Tibial nerve (tissue), 4 donors: ENCODE data around the gene PTGIR. TPM values are rescaled to one million over a fixed set of nuclear protein-coding genes. Genes with fewer than 3 reads are reported as not detected.

Experiments used
- DNase-seq, 2 donors: peaks; one replicate each; pipeline ENCODE4 v3.0.0-alpha.2; 2019; ENCODE audit warnings: low spot score in 2 of 2
- H3K27ac ChIP-seq, 4 donors: fragments of 200-600 bp; sonication (generic) in 3 of 4; one replicate each; pipeline ENCODE4 v1.5.1; 2017 to 2019; ENCODE audit warnings: mild to moderate bottlenecking in 1 of 4
- H3K27me3 ChIP-seq, 2 donors: fragments of 200-600 bp; sonication (generic) in 1 of 2; one replicate each; pipeline versions ENCODE4 v1.5.1 to v1.6.0; 2017 to 2019
- H3K36me3 ChIP-seq, 3 donors: fragments of 200-600 bp; sonication (generic); one replicate each; pipeline ENCODE4 v1.5.1; 2018 to 2019
- H3K4me1 ChIP-seq, 4 donors: fragments of 200-600 bp; sonication (generic) in 3 of 4; one replicate each; pipeline ENCODE4 v1.5.1; 2017 to 2019
- H3K4me3 ChIP-seq, 4 donors: fragments of 200-600 bp; sonication (generic) in 3 of 4; one replicate each; pipeline ENCODE4 v1.5.1; 2017 to 2019; ENCODE audit warnings: mild to moderate bottlenecking in 1 of 4, moderate library complexity in 1 of 4
- H3K9me3 ChIP-seq, 4 donors: fragments of 200-600 bp; sonication (generic) in 3 of 4; one replicate each; pipeline ENCODE4 v1.5.1; 2017 to 2019
- EP300 ChIP-seq, 2 donors: sonication (generic); formaldehyde crosslinking; IDR thresholded peaks; one replicate each; pipeline ENCODE4 v1.6.1; 2017; ENCODE audit warnings: antibody characterized with exemption in 2 of 2, mild to moderate bottlenecking in 1 of 2
- POLR2A ChIP-seq, 2 donors: fragments of 450-650 bp; IDR thresholded peaks; one replicate each; pipeline ENCODE4 v1.6.1; 2017; ENCODE audit warnings: antibody characterized with exemption in 2 of 2, mild to moderate bottlenecking in 2 of 2, moderate library complexity in 2 of 2
- WGBS, 2 donors: methylation state at CpG; one replicate each; pipeline ENCODE4 v1.1.5; 2018; 5-methylcytosine and 5-hydroxymethylcytosine counted together
- total RNA-seq, 4 donors: library from RNA; depleted of rRNA; stranded (reverse); fragments of >200 nt; gene quantifications; one replicate each; pipeline ENCODE4 v1.1.0, GENCODE V29; 2016
- TF ChIP-seq, protein P1 (sequence below), 5 experiments: fragments of 200-600 bp in 3 of 5; fragments of 450-650 bp in 2 of 5; sonication (generic) in 3 of 5; IDR thresholded peaks; one replicate each; pipeline ENCODE4 v1.5.1; 2016 to 2019; ENCODE audit warnings: antibody characterized with exemption in 5 of 5, mild to moderate bottlenecking in 3 of 5, moderate library complexity in 2 of 5

Gene PTGIR
- total RNA-seq, 4 donors from 2014 or later = 3.1 to 43.2 (median 12.7) TPM

DNA sequence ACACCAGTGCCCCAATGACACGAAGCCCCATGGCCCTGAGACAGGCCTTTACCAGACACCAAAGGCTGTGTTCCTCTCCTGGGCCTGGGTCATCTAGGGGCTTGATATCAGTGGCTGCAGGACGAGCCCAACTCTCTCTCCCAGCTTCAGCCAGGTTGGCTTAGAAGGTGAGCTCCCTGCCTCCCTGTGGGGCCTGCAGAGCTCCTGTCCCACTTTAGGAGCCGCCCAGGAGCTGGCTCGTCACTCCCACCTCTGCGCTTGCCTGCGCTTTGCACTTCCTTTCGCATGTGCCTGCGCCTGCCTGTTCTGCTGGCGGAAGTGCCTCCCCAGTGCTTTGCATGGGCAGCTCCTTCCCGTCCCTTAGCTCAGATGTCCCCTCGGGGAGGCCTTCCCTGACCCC is 18.9 kb downstream of the PTGIR start:
- H3K9me3 ChIP-seq = no peaks in the 10 kb centered on the region
- H3K27ac ChIP-seq = peak overlapping the region; percentile 72 to 99 (median 84)
- 83 to 86% methylated on average over 11 of the region's 11 CpGs for WGBS, 2 donors
- no peak overlapping the region for H3K4me3 ChIP-seq
- H3K4me1 ChIP-seq = peaks cover 0 to 88% (median 51%) of the 10 kb centered on the region in 4 donors
- TF ChIP-seq EP300 (IDR thresholded peaks at IDR 0.05) = no peak
- TF ChIP-seq, protein P1, sequence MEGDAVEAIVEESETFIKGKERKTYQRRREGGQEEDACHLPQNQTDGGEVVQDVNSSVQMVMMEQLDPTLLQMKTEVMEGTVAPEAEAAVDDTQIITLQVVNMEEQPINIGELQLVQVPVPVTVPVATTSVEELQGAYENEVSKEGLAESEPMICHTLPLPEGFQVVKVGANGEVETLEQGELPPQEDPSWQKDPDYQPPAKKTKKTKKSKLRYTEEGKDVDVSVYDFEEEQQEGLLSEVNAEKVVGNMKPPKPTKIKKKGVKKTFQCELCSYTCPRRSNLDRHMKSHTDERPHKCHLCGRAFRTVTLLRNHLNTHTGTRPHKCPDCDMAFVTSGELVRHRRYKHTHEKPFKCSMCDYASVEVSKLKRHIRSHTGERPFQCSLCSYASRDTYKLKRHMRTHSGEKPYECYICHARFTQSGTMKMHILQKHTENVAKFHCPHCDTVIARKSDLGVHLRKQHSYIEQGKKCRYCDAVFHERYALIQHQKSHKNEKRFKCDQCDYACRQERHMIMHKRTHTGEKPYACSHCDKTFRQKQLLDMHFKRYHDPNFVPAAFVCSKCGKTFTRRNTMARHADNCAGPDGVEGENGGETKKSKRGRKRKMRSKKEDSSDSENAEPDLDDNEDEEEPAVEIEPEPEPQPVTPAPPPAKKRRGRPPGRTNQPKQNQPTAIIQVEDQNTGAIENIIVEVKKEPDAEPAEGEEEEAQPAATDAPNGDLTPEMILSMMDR (IDR thresholded peaks at IDR 0.05) = no peak
- TF ChIP-seq POLR2A (IDR thresholded peaks at IDR 0.05) = no peak
- peak in 1 of 2 donors; percentile 8 for DNase-seq
- no peaks in the 10 kb centered on the region for H3K27me3 ChIP-seq
- H3K36me3 ChIP-seq = peaks cover 0 to 55% (median 8%) of the 10 kb centered on the region in 3 donors

DNA sequence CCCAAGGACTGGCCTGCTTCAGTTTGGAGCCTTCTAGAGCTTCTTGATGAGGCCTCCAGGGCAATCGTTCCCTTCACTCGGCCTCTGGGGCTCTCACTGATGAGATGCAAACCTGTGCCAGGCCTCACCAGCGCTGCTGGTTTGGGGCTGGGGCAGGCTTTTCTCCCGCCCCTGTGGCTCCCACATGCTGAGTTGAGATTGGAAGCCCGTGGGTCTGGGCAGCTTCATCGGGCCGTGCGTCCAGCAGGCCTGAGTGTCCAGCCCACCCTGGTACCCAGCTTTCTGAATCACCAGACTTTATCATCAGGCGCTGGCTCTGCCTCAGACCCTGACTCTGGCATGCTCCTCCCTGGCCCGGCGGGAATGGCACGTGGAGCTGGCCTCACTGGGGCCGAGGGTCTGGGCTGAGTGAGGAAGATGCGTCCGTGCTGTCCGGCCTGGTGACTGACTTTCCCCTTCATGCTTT is 19.5 kb downstream of the PTGIR start:
- TF ChIP-seq POLR2A (IDR thresholded peaks at IDR 0.05) (no peak), EP300 (IDR thresholded peaks at IDR 0.05) (no peak)
- TF ChIP-seq, protein P1 (IDR thresholded peaks at IDR 0.05) = no peak
- H3K36me3 ChIP-seq = peaks cover 0 to 51% (median 8%) of the 10 kb centered on the region in 3 donors
- WGBS, 2 donors = 17 to 38% methylated on average over 12 to 14 of the region's 16 CpGs
- H3K4me1 ChIP-seq = peaks cover 0 to 82% (median 50%) of the 10 kb centered on the region in 4 donors
- peak overlapping the region in 2 of 4 donors; percentile 5 to 6 for H3K4me3 ChIP-seq
- peak overlapping the region; percentile 72 to 99 (median 84) for H3K27ac ChIP-seq
- DNase-seq = peak in 1 of 2 donors; percentile 12
- H3K9me3 ChIP-seq = no peaks in the 10 kb centered on the region
- no peaks in the 10 kb centered on the region for H3K27me3 ChIP-seq

DNA sequence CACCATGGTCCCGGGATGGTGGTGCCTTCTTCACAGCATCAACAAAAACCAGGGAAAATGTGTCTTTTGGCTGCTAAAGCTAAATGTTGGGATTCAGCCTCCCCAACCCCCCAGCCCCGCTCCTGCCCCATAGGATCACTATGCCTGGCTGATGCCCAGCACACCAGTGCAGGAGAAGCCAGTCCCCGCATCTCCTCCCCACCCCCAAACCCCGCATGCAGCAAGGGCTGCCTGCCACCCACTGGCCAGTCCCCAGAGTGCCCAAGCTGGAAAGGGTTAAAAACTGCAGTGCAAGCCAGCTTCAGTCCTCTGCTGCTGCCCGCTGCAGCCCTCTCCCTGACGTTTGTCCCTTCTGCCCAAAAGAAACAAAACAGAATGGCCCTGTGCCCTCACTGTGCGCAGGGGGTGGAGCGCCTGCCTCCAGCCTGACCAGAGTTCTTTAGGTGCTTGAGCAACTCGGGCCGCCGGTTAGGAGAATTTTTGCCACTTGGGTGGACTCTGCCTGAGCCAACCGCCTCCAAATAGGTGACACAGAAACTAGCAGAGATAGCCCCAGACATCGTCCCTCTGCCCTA is 20.0 kb downstream of the PTGIR start:
- Histone ChIP-seq H3K9me3 (no peaks in the 10 kb centered on the region), H3K27ac (peak overlapping the region; percentile 72 to 100 (median 98)), H3K36me3 (peaks cover 0 to 46% (median 8%) of the 10 kb centered on the region in 3 donors), H3K4me3 (peak overlapping the region in 2 of 4 donors; percentile 5 to 6), H3K4me1 (peaks cover 0 to 83% (median 49%) of the 10 kb centered on the region in 4 donors), H3K27me3 (no peaks in the 10 kb centered on the region)
- WGBS, 2 donors = 33 to 45% methylated on average over 12 to 13 of the region's 13 CpGs
- DNase-seq = peak in 1 of 2 donors; percentile 21
- TF ChIP-seq, protein P1 (IDR thresholded peaks at IDR 0.05) = no peak
- peak in 1 of 2 donors; percentile 71 for TF ChIP-seq EP300 (IDR thresholded peaks at IDR 0.05)
- TF ChIP-seq POLR2A (IDR thresholded peaks at IDR 0.05) = peak in 1 of 2 donors; percentile 31

DNA sequence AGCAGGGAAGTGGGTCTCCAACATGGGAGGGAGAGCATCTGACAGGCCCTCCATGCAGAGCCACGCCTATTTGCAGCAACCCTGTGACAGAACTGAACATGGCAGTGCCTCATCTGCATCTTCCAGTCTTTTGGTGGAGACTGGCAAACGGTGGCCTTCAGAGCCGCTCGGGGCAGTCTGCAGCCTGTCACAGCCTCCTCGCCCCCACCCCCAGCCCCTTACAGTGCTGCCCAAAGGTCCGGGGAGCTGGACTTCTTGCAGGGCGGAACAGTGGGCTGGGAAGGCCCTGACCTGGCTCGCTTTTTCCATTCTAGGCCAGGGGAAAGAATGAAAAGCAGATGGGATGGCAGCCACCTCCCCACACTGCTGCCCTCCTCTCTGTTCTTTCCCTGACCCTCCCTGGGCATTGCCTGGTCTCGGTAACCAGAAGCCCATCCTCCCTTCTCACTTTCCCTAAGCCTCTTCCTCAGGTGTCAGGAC is 21.1 kb downstream of the PTGIR start:
- Histone ChIP-seq H3K9me3 (peaks cover 0 to 6% (median 0%) of the 10 kb centered on the region in 4 donors), H3K4me3 (peak overlapping the region in 2 of 4 donors; percentile 99), H3K27ac (peak overlapping the region; percentile 96 to 100 (median 99)), H3K27me3 (no peaks in the 10 kb centered on the region), H3K36me3 (peaks cover 0 to 35% (median 6%) of the 10 kb centered on the region in 3 donors), H3K4me1 (peaks cover 0 to 76% (median 48%) of the 10 kb centered on the region in 4 donors)
- WGBS, 2 donors = 27 to 34% methylated on average over 4 to 5 of the region's 9 CpGs
- no peak for DNase-seq
- TF ChIP-seq EP300 (IDR thresholded peaks at IDR 0.05) (no peak), POLR2A (IDR thresholded peaks at IDR 0.05) (no peak)
- TF ChIP-seq, protein P1 (IDR thresholded peaks at IDR 0.05) = no peak

DNA sequence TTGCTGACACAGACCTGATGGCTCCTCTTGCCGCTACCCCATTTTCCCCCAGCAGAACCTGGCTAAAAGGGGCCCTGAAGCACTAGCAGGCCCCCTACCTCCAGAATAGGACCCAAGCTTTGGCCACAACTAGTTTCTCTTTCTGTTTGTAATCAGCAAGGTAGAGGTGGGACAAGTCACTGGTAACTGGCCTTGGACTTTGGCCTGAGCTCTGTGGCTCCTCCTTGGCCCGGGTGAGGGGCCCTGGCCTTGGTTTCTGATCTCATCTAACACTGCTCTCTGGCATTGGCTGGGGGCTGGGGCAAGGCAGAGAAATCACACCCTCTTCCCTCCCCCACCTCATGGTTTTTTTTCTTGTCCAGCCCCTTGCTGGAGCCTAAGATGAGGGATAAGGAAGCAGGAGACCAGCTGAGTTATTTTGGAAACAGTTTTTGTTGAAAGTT is 21.7 kb downstream of the PTGIR start:
- WGBS, 2 donors = 23 to 42% methylated on average over 2 of the region's 2 CpGs
- Histone ChIP-seq H3K36me3 (peaks cover 0 to 29% (median under 1%) of the 10 kb centered on the region in 3 donors), H3K4me3 (peak overlapping the region; percentile 98 to 99 (median 99)), H3K4me1 (peaks cover 0 to 70% (median 47%) of the 10 kb centered on the region in 4 donors), H3K27ac (peak overlapping the region; percentile 96 to 100 (median 99)), H3K27me3 (no peaks in the 10 kb centered on the region), H3K9me3 (peaks cover 0 to 12% (median 0%) of the 10 kb centered on the region in 4 donors)
- TF ChIP-seq, protein P1 (IDR thresholded peaks at IDR 0.05) = no peak
- TF ChIP-seq EP300 (IDR thresholded peaks at IDR 0.05) = no peak
- no peak for TF ChIP-seq POLR2A (IDR thresholded peaks at IDR 0.05)
- DNase-seq = no peak
